Caki2 (cell line): ENCODE measurements around the gene EI24. TPM values are rescaled to one million over a fixed set of nuclear protein-coding genes. Genes with fewer than 3 reads are reported as not detected.

Experiments used
- DNase-seq: peaks from one replicate; pipeline ENCODE4 v3.0.0-alpha.2; 2015; ENCODE audit warnings: low read depth
- in situ Hi-C: cut with HindIII; loops from 2 replicates; pipeline ENCODE4 v1.10.0; 2016; ENCODE audit warnings: low sequenced_read_pairs, low pct_unique_long_range_greater_than_20kb, mixed read lengths
- total RNA-seq: library from RNA; depleted of rRNA; stranded (reverse); fragments of >200 nt; shearing (Covaris generic); gene quantifications from 2 replicates; pipeline ENCODE4 v1.2.3, GENCODE V29; 2014; ENCODE audit warnings: low replicate concordance; rRNA removed

Gene EI24
- total RNA-seq, 1 experiment from 2014 or later = 12.4 TPM

- in situ Hi-C loops = no loop called here
- peak; percentile 18 for DNase-seq
Observed at GRCh38 chr11:125621995-125622394, 52.7 kb downstream of the EI24 start.

DNA sequence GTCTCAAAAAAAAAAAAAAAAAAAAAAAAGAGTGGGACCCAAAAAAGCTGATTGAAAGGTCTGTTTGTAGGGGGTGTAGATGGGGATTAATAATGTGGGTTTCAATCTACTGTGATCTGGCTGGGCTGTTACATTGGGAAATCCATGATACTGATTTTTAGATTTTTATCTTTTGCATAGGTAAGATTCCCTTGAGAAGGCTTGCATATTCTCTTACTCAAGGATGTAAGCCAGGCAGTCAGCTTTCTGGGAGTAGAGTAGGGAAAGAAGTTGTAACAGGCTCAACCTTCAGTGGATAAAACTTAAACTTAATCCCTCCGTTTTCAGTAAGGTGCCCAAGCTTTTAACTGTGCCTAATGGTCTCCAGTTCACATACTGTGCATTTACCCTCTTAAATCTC is 53.8 kb downstream of the EI24 start:
- in situ Hi-C loops = no loop called here
- no peak for DNase-seq

GRCh38 chr11:125624756-125625213 is 55.5 kb downstream of the EI24 start, which contains the start of gene CHEK1:
Gene CHEK1, plus strand, starts transcription at chr11:125625163. Its CDS starts 1,606 bp downstream, at chr11:125626769.
- in situ Hi-C loops = no loop called here
- DNase-seq = no peak

DNA sequence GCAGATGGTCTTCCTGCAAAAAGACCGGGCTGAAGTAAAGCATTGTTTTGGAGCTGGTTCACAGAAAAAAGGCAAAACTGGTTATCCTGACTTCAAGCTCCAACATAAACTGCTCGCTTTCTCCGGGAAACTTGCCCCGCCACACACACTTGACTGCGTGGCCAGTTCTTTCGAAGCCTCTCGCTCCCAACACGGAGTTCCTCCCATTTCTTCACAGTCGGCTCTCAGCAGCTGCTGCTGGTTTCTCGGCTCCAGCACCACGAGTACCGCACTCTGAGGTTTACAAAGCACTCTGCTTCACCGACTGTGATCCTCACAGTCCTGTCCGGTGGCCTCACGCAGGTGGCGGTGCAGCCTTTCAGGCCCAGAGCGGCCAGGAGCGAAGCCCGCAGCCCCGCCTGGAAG is 56.0 kb downstream of the EI24 start:
- DNase-seq = no peak
- in situ Hi-C loops = no loop called here

- peak; percentile 81 for DNase-seq
- in situ Hi-C loops = no loop called here
Observed at GRCh38 chr11:125625630-125626287, 56.5 kb downstream of the EI24 start.

DNA sequence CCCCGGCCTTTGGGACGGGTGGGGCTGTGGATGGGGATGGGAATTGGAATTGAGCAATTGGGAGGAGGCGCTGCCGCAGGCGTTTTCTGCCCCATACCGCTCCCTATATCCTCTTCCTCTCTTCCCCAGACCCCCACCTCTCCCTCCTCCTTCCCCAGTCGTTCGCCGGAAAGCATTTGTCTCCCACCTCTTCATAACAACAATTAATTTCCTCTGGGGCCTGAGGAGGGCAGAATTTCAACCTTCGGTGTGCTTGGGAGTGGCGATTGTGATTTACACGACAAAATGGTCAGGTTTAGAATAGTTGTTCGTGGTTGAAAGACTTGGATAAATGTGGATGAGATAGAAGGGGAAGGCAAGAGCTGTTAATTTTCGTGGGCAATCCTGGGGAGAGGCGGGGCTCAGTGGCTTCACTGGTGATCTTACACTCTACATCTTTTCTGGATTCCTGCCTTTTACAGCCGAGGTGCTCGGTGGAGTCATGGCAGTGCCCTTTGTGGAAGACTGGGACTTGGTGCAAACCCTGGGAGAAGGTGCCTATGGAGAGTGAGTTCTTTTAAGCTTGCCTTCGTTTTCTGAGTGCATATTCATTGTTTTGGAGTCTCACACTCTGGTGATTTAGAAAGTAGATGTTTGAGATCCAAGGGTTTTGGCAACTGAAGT is 57.1 kb downstream of the EI24 start:
- peak; percentile 73 for DNase-seq
- in situ Hi-C loops = no loop called here

GRCh38 chr11:125627236-125627910 is 58.1 kb downstream of the EI24 start:
- in situ Hi-C loops = no loop called here
- no peak for DNase-seq

Other genes with a start within 250 kb of the EI24 start
- gene FEZ1, start 73.2 kb upstream of the EI24 start, total RNA-seq = 9.4 and 21.6 TPM in 2 replicates
- 34.1 and 52.5 TPM in 2 replicates for gene STT3A, start 23.4 kb downstream of the EI24 start, total RNA-seq
- gene CHEK1, start 55.7 kb downstream of the EI24 start, total RNA-seq = 13.9 and 17.9 TPM in 2 replicates
- gene ACRV1, start 111.4 kb downstream of the EI24 start, total RNA-seq = not detected in 2 replicates
- not detected in 2 replicates for gene PATE1, start 176.8 kb downstream of the EI24 start, total RNA-seq
- gene PATE2, start 209.4 kb downstream of the EI24 start, total RNA-seq = not detected in 2 replicates
- not detected in 2 replicates for gene PATE3, start 218.7 kb downstream of the EI24 start, total RNA-seq